ENCODE measurements around the gene DHX57.

Gene DHX57

GRCh38 chr2:38823386-38823785 lies 52.3 kb downstream of the DHX57 start:
- H3K27ac ChIP-seq (ENCODE audit: low read depth, low read length): no peak overlapping the region
- no peak overlapping the region for H3K4me2 ChIP-seq (ENCODE audit: low read length)
- H3K9me3 ChIP-seq (ENCODE audit: control insufficient read depth, insufficient read depth, low read length): no peaks in the 10 kb centered on the region
- no peaks in the 10 kb centered on the region for H4K20me1 ChIP-seq (ENCODE audit: control insufficient read depth, insufficient read depth, low read depth, low read length)
- TF ChIP-seq EZH2phosphoT487 (IDR thresholded peaks at IDR 0.05; ENCODE audit: borderline replicate concordance, low read length) (no peak), CTCF (IDR thresholded peaks at IDR 0.05; ENCODE audit: low read depth, low read length, poor library complexity, severe bottlenecking) (no peak)
- no peaks in the 10 kb centered on the region for H3F3A ChIP-seq (ENCODE audit: control insufficient read depth, insufficient read depth)
- H3K4me3 ChIP-seq (ENCODE audit: low read length): no peak overlapping the region
- H3K27me3 ChIP-seq (ENCODE audit: control insufficient read depth, low read length): no peaks in the 10 kb centered on the region
- H3K36me3 ChIP-seq (ENCODE audit: control insufficient read depth, low read length): peaks cover 14% of the 10 kb centered on the region
- no peaks in the 10 kb centered on the region for H3K79me2 ChIP-seq (ENCODE audit: control insufficient read depth, low read length)
- no peaks in the 10 kb centered on the region for H3K4me1 ChIP-seq (ENCODE audit: control insufficient read depth, low read length)
- no peaks in the 10 kb centered on the region for H3K9me2 ChIP-seq (replicated peaks; ENCODE audit: control insufficient read depth, low read length)

- no peaks in the 10 kb centered on the region for H3K79me2 ChIP-seq (ENCODE audit: control insufficient read depth, low read length)
- no peaks in the 10 kb centered on the region for H3K9me3 ChIP-seq (ENCODE audit: control insufficient read depth, insufficient read depth, low read length)
- no peak overlapping the region for H3K27ac ChIP-seq (ENCODE audit: low read depth, low read length)
- no peak overlapping the region for H3K4me3 ChIP-seq (ENCODE audit: low read length)
- no peak for TF ChIP-seq EZH2phosphoT487 (IDR thresholded peaks at IDR 0.05; ENCODE audit: borderline replicate concordance, low read length)
- TF ChIP-seq CTCF (IDR thresholded peaks at IDR 0.05; ENCODE audit: low read depth, low read length, poor library complexity, severe bottlenecking): no peak
- no peak overlapping the region for H3K4me2 ChIP-seq (ENCODE audit: low read length)
- H3F3A ChIP-seq (ENCODE audit: control insufficient read depth, insufficient read depth): no peaks in the 10 kb centered on the region
- H3K4me1 ChIP-seq (ENCODE audit: control insufficient read depth, low read length): no peaks in the 10 kb centered on the region
- no peaks in the 10 kb centered on the region for H3K27me3 ChIP-seq (ENCODE audit: control insufficient read depth, low read length)
- peaks cover 3% of the 10 kb centered on the region; the same call in 1 of the 2 replicates for H3K36me3 ChIP-seq (ENCODE audit: control insufficient read depth, low read length)
- H3K9me2 ChIP-seq (replicated peaks; ENCODE audit: control insufficient read depth, low read length): no peaks in the 10 kb centered on the region
- no peaks in the 10 kb centered on the region for H4K20me1 ChIP-seq (ENCODE audit: control insufficient read depth, insufficient read depth, low read depth, low read length)
Observed at GRCh38 chr2:38818565-38818964, 57.2 kb downstream of the DHX57 start.

- Histone ChIP-seq H3F3A (ENCODE audit: control insufficient read depth, insufficient read depth) (no peaks in the 10 kb centered on the region), H3K4me2 (ENCODE audit: low read length) (no peak overlapping the region), H3K9me3 (ENCODE audit: control insufficient read depth, insufficient read depth, low read length) (no peaks in the 10 kb centered on the region), H3K27me3 (ENCODE audit: control insufficient read depth, low read length) (no peaks in the 10 kb centered on the region), H3K4me3 (ENCODE audit: low read length) (no peak overlapping the region), H3K9me2 (replicated peaks; ENCODE audit: control insufficient read depth, low read length) (no peaks in the 10 kb centered on the region), H3K27ac (ENCODE audit: low read depth, low read length) (no peak overlapping the region), H3K79me2 (ENCODE audit: control insufficient read depth, low read length) (no peaks in the 10 kb centered on the region), H3K36me3 (ENCODE audit: control insufficient read depth, low read length) (peaks cover 3% of the 10 kb centered on the region; the same call in 1 of the 2 replicates), H4K20me1 (ENCODE audit: control insufficient read depth, insufficient read depth, low read depth, low read length) (no peaks in the 10 kb centered on the region), H3K4me1 (ENCODE audit: control insufficient read depth, low read length) (no peaks in the 10 kb centered on the region)
- TF ChIP-seq CTCF (IDR thresholded peaks at IDR 0.05; ENCODE audit: low read depth, low read length, poor library complexity, severe bottlenecking) (no peak), EZH2phosphoT487 (IDR thresholded peaks at IDR 0.05; ENCODE audit: borderline replicate concordance, low read length) (no peak)
Observed at GRCh38 chr2:38815936-38816335, 59.8 kb downstream of the DHX57 start.
